ENCODE measurements around the gene SCFD2.

DNA sequence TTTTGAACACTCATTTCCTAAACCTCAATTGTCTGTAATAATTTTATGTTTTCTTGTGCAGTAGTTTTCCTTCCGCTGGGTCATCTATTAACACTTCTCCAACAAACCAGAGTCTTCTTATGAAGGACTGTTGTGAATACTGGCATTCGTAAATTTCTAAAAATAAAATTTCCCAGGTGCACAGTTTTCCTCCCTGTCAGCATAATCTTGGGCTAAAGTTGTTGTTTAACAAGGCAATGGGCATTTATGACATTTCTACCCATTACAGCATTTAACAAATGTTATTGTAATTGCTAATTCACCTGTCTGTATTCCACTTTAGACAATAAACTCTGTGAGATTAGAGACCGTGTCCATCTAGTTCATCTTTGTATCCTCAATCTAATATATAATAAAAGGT, 1.2 kb downstream of the SCFD2 start:
- no peak for TF ChIP-seq CTCF (conservative IDR thresholded peaks at IDR 0.05; ENCODE audit: low read depth, low read length)
- no peak for TF ChIP-seq EZH2phosphoT487 (IDR thresholded peaks at IDR 0.05; ENCODE audit: borderline replicate concordance, low read length)

Data from PC-3 (cell line).